Mesodermal cell (in vitro differentiated cells): ENCODE results near the gene AP2B1.
A peak's percentile ranks its signal among the peaks of the same experiment; 100 is the strongest.

Experiments used
- H3K27ac ChIP-seq: 2 replicates; pipeline ENCODE4 v1.7.0; 2013; ENCODE audit warnings: mild to moderate bottlenecking, low read depth, low read length, moderate library complexity; ENCODE audit not compliant: severe bottlenecking
- H3K36me3 ChIP-seq: 2 replicates; pipeline ENCODE4 v1.7.1; 2013; ENCODE audit warnings: mild to moderate bottlenecking, low read length, moderate library complexity; ENCODE audit not compliant: control insufficient read depth, insufficient read depth
- H3K4me1 ChIP-seq: one replicate; pipeline ENCODE4 v1.7.1; 2013; ENCODE audit warnings: mild to moderate bottlenecking, low read length; ENCODE audit not compliant: insufficient read depth, control insufficient read depth, poor library complexity, severe bottlenecking
- H3K4me3 ChIP-seq: 2 replicates; pipeline ENCODE4 v1.7.0; 2013; ENCODE audit warnings: low read length, control low read depth, mild to moderate bottlenecking; ENCODE audit not compliant: insufficient read depth, poor library complexity, severe bottlenecking; ENCODE audit errors: extremely low read depth
- H3K9me3 ChIP-seq: 2 replicates; pipeline ENCODE4 v1.7.1; 2013; ENCODE audit warnings: mild to moderate bottlenecking, low read length, moderate library complexity; ENCODE audit not compliant: control insufficient read depth
- WGBS, 2 experiments: methylation state at CpG; one replicate each; pipeline ENCODE4 v1.1.5; 2013; ENCODE audit warnings: missing lambda C conversion rate in 2 of 2; ENCODE audit not compliant: insufficient coverage in 2 of 2; 5-methylcytosine and 5-hydroxymethylcytosine counted together

AP2B1 gene

GRCh38 chr17:35627417-35627816, 40.3 kb downstream of the AP2B1 start:
- H3K36me3 ChIP-seq = peaks cover 65% of the 10 kb centered on the region
- peaks cover 5% of the 10 kb centered on the region for H3K4me1 ChIP-seq
- H3K9me3 ChIP-seq = no peaks in the 10 kb centered on the region
- no peak overlapping the region for H3K4me3 ChIP-seq
- H3K27ac ChIP-seq = no peak overlapping the region
- 86 to 89% methylated on average over 1 of the region's 4 CpGs for WGBS, 2 experiments

GRCh38 chr17:35630530-35631148, 43.5 kb downstream of the AP2B1 start:
- H3K4me3 ChIP-seq = no peak overlapping the region
- peaks cover 67% of the 10 kb centered on the region for H3K36me3 ChIP-seq
- peak overlapping the region; percentile 68 for H3K27ac ChIP-seq
- peaks cover 5% of the 10 kb centered on the region for H3K4me1 ChIP-seq
- H3K9me3 ChIP-seq = no peaks in the 10 kb centered on the region
- WGBS, 2 experiments = no CpG with 5 or more reads among the region's 1 CpG

GRCh38 chr17:35641032-35641431, 53.9 kb downstream of the AP2B1 start:
- Histone ChIP-seq H3K4me1 (no peaks in the 10 kb centered on the region), H3K36me3 (peaks cover 96% of the 10 kb centered on the region), H3K4me3 (no peak overlapping the region), H3K27ac (no peak overlapping the region), H3K9me3 (no peaks in the 10 kb centered on the region)
- 100% methylated on average over 3 of the region's 4 CpGs; no CpG with 5 or more reads in 1 of the 2 experiments for WGBS, 2 experiments

GRCh38 chr17:35645923-35646322, 58.8 kb downstream of the AP2B1 start:
- Histone ChIP-seq H3K4me1 (no peaks in the 10 kb centered on the region), H3K4me3 (no peak overlapping the region), H3K36me3 (peaks cover 82% of the 10 kb centered on the region), H3K27ac (no peak overlapping the region), H3K9me3 (no peaks in the 10 kb centered on the region)
- WGBS, 2 experiments = 50% methylated on average over 2 of the region's 2 CpGs; no CpG with 5 or more reads in 1 of the 2 experiments

GRCh38 chr17:35651467-35651866, 64.3 kb downstream of the AP2B1 start:
- Histone ChIP-seq H3K4me3 (no peak overlapping the region), H3K36me3 (peaks cover 49% of the 10 kb centered on the region), H3K4me1 (no peaks in the 10 kb centered on the region), H3K27ac (no peak overlapping the region), H3K9me3 (no peaks in the 10 kb centered on the region)
- no CpG with 5 or more reads among the region's 1 CpG for WGBS, 2 experiments

- Histone ChIP-seq H3K4me3 (no peak overlapping the region), H3K36me3 (peaks cover 55% of the 10 kb centered on the region), H3K9me3 (no peaks in the 10 kb centered on the region), H3K4me1 (no peaks in the 10 kb centered on the region), H3K27ac (no peak overlapping the region)
- 94 to 100% methylated on average over 7 of the region's 12 CpGs for WGBS, 2 experiments
Observed at GRCh38 chr17:35653619-35654361, 66.7 kb downstream of the AP2B1 start.

- Histone ChIP-seq H3K9me3 (no peaks in the 10 kb centered on the region), H3K36me3 (peaks cover 58% of the 10 kb centered on the region), H3K27ac (no peak overlapping the region), H3K4me3 (no peak overlapping the region), H3K4me1 (no peaks in the 10 kb centered on the region)
- WGBS, 2 experiments = 100% methylated on average over 1 of the region's 1 CpG; no CpG with 5 or more reads in 1 of the 2 experiments
Observed at GRCh38 chr17:35655303-35655702, 68.2 kb downstream of the AP2B1 start.

GRCh38 chr17:35660902-35661301, 73.8 kb downstream of the AP2B1 start:
- no peak overlapping the region for H3K27ac ChIP-seq
- H3K4me3 ChIP-seq = no peak overlapping the region
- no peaks in the 10 kb centered on the region for H3K9me3 ChIP-seq
- no CpG with 5 or more reads among the region's 1 CpG for WGBS, 2 experiments
- no peaks in the 10 kb centered on the region for H3K4me1 ChIP-seq
- H3K36me3 ChIP-seq = peaks cover 74% of the 10 kb centered on the region

- H3K27ac ChIP-seq = no peak overlapping the region
- no peak overlapping the region for H3K4me3 ChIP-seq
- H3K9me3 ChIP-seq = no peaks in the 10 kb centered on the region
- H3K36me3 ChIP-seq = peaks cover 64% of the 10 kb centered on the region
- WGBS, 2 experiments = 100% methylated on average over 3 of the region's 5 CpGs; no CpG with 5 or more reads in 1 of the 2 experiments
- no peaks in the 10 kb centered on the region for H3K4me1 ChIP-seq
Observed at GRCh38 chr17:35664685-35665084, 77.6 kb downstream of the AP2B1 start.

- no peak overlapping the region for H3K27ac ChIP-seq
- 100% methylated on average over 2 of the region's 2 CpGs; no CpG with 5 or more reads in 1 of the 2 experiments for WGBS, 2 experiments
- H3K4me3 ChIP-seq = no peak overlapping the region
- H3K36me3 ChIP-seq = peaks cover 60% of the 10 kb centered on the region
- H3K9me3 ChIP-seq = no peaks in the 10 kb centered on the region
- H3K4me1 ChIP-seq = no peaks in the 10 kb centered on the region
Observed at GRCh38 chr17:35665662-35666061, 78.5 kb downstream of the AP2B1 start.

- WGBS, 2 experiments = 0% methylated on average over 1 of the region's 2 CpGs
Observed at GRCh38 chr17:35666070-35666469, 78.9 kb downstream of the AP2B1 start.

More at GRCh38 chr17:35666070-35666469, 78.9 kb downstream of the AP2B1 start:
- Histone ChIP-seq H3K4me3 (no peak overlapping the region), H3K36me3 (peaks cover 64% of the 10 kb centered on the region), H3K9me3 (no peaks in the 10 kb centered on the region), H3K27ac (no peak overlapping the region), H3K4me1 (no peaks in the 10 kb centered on the region)
